H1 (cell line): ENCODE measurements around the gene RAD51B. TPM values are rescaled to one million over a fixed set of nuclear protein-coding genes. Genes with fewer than 3 reads are reported as not detected.
"Not testable (repeated sequence)": the region's sequence is repeated elsewhere in the genome, so short reads cannot be mapped to it uniquely, and the experiment has no call there.

Source experiments
- CTCF ChIA-PET: fragments of 300-600 bp; sonication (Branson Sonifier 250); formaldehyde crosslinking; loops from one replicate; lab custom pipeline; 2021; ENCODE audit not compliant: partially characterized antibody; lab: Charles Lee
- POLR2A ChIA-PET: fragments of 300-600 bp; sonication (Branson Sonifier 250); formaldehyde crosslinking; loops from one replicate; lab custom pipeline; 2021; ENCODE audit warnings: inconsistent platforms; ENCODE audit not compliant: partially characterized antibody; lab: Charles Lee
- DNase-seq, 2 experiments: peaks; one replicate each; pipeline versions ENCODE4 v3.0.0 to v3.0.0-alpha.2; 2010 to 2022; ENCODE audit warnings: low spot score in 2 of 2, low read depth in 1 of 2, mixed read lengths in 1 of 2
- FAIRE-seq: peaks from 2 replicates; lab custom pipeline; 2011; peaks lifted over from hg19 to GRCh38; lab: Jason Lieb, UNC
- H2AFZ ChIP-seq: 2 replicates; pipeline ENCODE4 v1.8.1; 2012; ENCODE audit warnings: low read length, inconsistent platforms
- H2AK5ac ChIP-seq: 2 replicates; pipeline ENCODE4 v1.6.1; 2013; ENCODE audit warnings: low read depth, low read length
- H2BK120ac ChIP-seq: replicated peaks from 2 replicates; pipeline ENCODE3; 2013; ENCODE audit warnings: low read depth, low read length, inconsistent platforms
- H2BK12ac ChIP-seq: 2 replicates; pipeline ENCODE4 v1.6.1; 2013; ENCODE audit warnings: low read depth, low read length
- H2BK15ac ChIP-seq: 2 replicates; pipeline ENCODE4 v1.6.1; 2013; ENCODE audit warnings: low read length
- H2BK20ac ChIP-seq: 2 replicates; pipeline ENCODE4 v1.6.1; 2013; ENCODE audit warnings: low read length
- H2BK5ac ChIP-seq: 2 replicates; pipeline ENCODE4 v1.6.1; 2013; ENCODE audit warnings: low read depth, low read length
- H3K14ac ChIP-seq: 2 replicates; pipeline ENCODE4 v1.6.1; 2013; ENCODE audit warnings: inconsistent platforms; ENCODE audit not compliant: insufficient read length
- H3K18ac ChIP-seq: 2 replicates; pipeline ENCODE4 v1.6.1; 2013; ENCODE audit warnings: low read length; ENCODE audit errors: extremely low read depth
- H3K23ac ChIP-seq: 2 replicates; pipeline ENCODE4 v1.6.1; 2013; ENCODE audit warnings: inconsistent platforms; ENCODE audit not compliant: insufficient read length
- H3K23me2 ChIP-seq: 2 replicates; pipeline ENCODE4 v1.6.1; 2013; ENCODE audit warnings: low read depth, low read length
- H3K27ac ChIP-seq: 2 replicates; pipeline ENCODE4 v1.6.1; 2011; ENCODE audit warnings: low read depth, low read length, inconsistent platforms
- H3K27me3 ChIP-seq, 4 experiments: replicated peaks in 1 of 4; 1 replicate in 1 of 4; 2 replicates in 3 of 4; pipeline versions ENCODE4 v1.6.1 to v1.8.1; 2011 to 2013; ENCODE audit warnings: low read length in 3 of 4, mild to moderate bottlenecking in 3 of 4, inconsistent platforms in 2 of 4, mixed read lengths in 2 of 4, moderate library complexity in 1 of 4; ENCODE audit not compliant: control insufficient read depth in 3 of 4, insufficient read depth in 3 of 4; ENCODE audit errors: extremely low read depth in 1 of 4
- H3K36me3 ChIP-seq, 4 experiments: 2 replicates each; pipeline versions ENCODE4 v1.6.1 to v1.8.1; 2011 to 2013; ENCODE audit warnings: mild to moderate bottlenecking in 4 of 4, low read length in 3 of 4, moderate library complexity in 2 of 4, control low read depth in 1 of 4, inconsistent platforms in 1 of 4; ENCODE audit not compliant: insufficient read depth in 4 of 4, control insufficient read depth in 2 of 4
- H3K4ac ChIP-seq: replicated peaks from 2 replicates; pipeline ENCODE3; 2013; ENCODE audit warnings: low read length, low read depth, mixed read lengths, inconsistent platforms; ENCODE audit not compliant: insufficient read length
- H3K4me1 ChIP-seq, 4 experiments: replicated peaks in 1 of 4; 1 replicate in 1 of 4; 2 replicates in 3 of 4; pipeline versions ENCODE4 v1.6.1 to v1.8.1; 2011 to 2013; ENCODE audit warnings: low read length in 3 of 4, inconsistent platforms in 2 of 4, mixed read lengths in 1 of 4; ENCODE audit not compliant: insufficient read depth in 4 of 4, control insufficient read depth in 3 of 4
- H3K4me2 ChIP-seq, 2 experiments: 2 replicates each; pipeline versions ENCODE4 v1.6.1 to v1.8.1; 2011 to 2013; ENCODE audit warnings: low read depth in 2 of 2, low read length in 2 of 2, control low read depth in 1 of 2, inconsistent platforms in 1 of 2, mild to moderate bottlenecking in 1 of 2; ENCODE audit not compliant: insufficient read depth in 1 of 2
- H3K4me3 ChIP-seq, 4 experiments: fragments of 200-600, 300-600 bp in 1 of 4; sonication (generic), shearing (Covaris generic), sonication (Bioruptor Twin) in 1 of 4; 2 replicates each; pipeline versions ENCODE4 v1.5.1 to v1.8.1; 2011 to 2016; ENCODE audit warnings: low read length in 4 of 4, low read depth in 3 of 4, control low read depth in 2 of 4, inconsistent platforms in 2 of 4, mild to moderate bottlenecking in 2 of 4, mixed read lengths in 1 of 4, moderate library complexity in 1 of 4; ENCODE audit not compliant: insufficient read depth in 2 of 4; ENCODE audit errors: extremely low read depth in 1 of 4
- H3K56ac ChIP-seq: replicated peaks from 2 replicates; pipeline ENCODE3; 2013; ENCODE audit warnings: low read depth, mild to moderate bottlenecking, mixed read lengths, low read length, inconsistent platforms; ENCODE audit not compliant: insufficient read length
- H3K79me1 ChIP-seq: 2 replicates; pipeline ENCODE4 v1.6.1; 2013; ENCODE audit warnings: low read depth, low read length, control low read depth
- H3K79me2 ChIP-seq, 2 experiments: 2 replicates each; pipeline versions ENCODE4 v1.6.1 to v1.8.1; 2012 to 2013; ENCODE audit warnings: low read length in 2 of 2, mild to moderate bottlenecking in 2 of 2, inconsistent platforms in 1 of 2; ENCODE audit not compliant: insufficient read depth in 2 of 2, control insufficient read depth in 1 of 2
- H3K9ac ChIP-seq, 4 experiments: replicated peaks in 1 of 4; 1 replicate in 1 of 4; 2 replicates in 3 of 4; pipeline versions ENCODE4 v1.6.1 to v1.8.1; 2011 to 2013; ENCODE audit warnings: low read depth in 3 of 4, low read length in 3 of 4, control low read depth in 2 of 4, mild to moderate bottlenecking in 2 of 4, moderate library complexity in 2 of 4, inconsistent platforms in 1 of 4; ENCODE audit errors: extremely low read depth in 1 of 4
- H3K9me3 ChIP-seq, 2 experiments: 2 replicates each; pipeline versions ENCODE4 v1.6.1 to v1.8.1; 2012 to 2013; ENCODE audit warnings: mild to moderate bottlenecking in 2 of 2, moderate library complexity in 2 of 2, control low read depth in 1 of 2, inconsistent platforms in 1 of 2, low read depth in 1 of 2, low read length in 1 of 2, mixed read lengths in 1 of 2; ENCODE audit not compliant: insufficient read depth in 2 of 2
- H4K20me1 ChIP-seq, 2 experiments: replicated peaks in 1 of 2; 2 replicates each; pipeline versions ENCODE3 to v1.8.1; 2011 to 2013; ENCODE audit warnings: inconsistent platforms in 2 of 2, low read length in 2 of 2, mild to moderate bottlenecking in 1 of 2; ENCODE audit not compliant: insufficient read depth in 2 of 2, control insufficient read depth in 1 of 2
- H4K5ac ChIP-seq: 2 replicates; pipeline ENCODE4 v1.6.1; 2013; ENCODE audit warnings: low read length, low read depth, mixed read lengths, inconsistent platforms; ENCODE audit not compliant: insufficient read length
- H4K8ac ChIP-seq: 2 replicates; pipeline ENCODE4 v1.8.0; 2013; ENCODE audit warnings: mild to moderate bottlenecking, moderate library complexity, low read length, inconsistent platforms; ENCODE audit not compliant: insufficient read depth; ENCODE audit errors: extremely low read depth
- H4K91ac ChIP-seq: replicated peaks from 2 replicates; pipeline ENCODE3; 2013; ENCODE audit warnings: low read length, mixed read lengths, inconsistent platforms; ENCODE audit not compliant: insufficient read length
- RAD21 ChIP-seq, 2 experiments: IDR thresholded peaks in 1 of 2; conservative IDR thresholded peaks in 1 of 2; 2 replicates each; pipeline ENCODE4 v1.6.1; 2011; ENCODE audit warnings: low read depth in 2 of 2, low read length in 2 of 2, improper control_type of control experiment in 1 of 2, inconsistent platforms in 1 of 2, mild to moderate bottlenecking in 1 of 2, moderate library complexity in 1 of 2
- WGBS, 2 experiments: shearing (Covaris generic) in 1 of 2; methylation state at CpG; one replicate each; pipeline versions ENCODE4 v1.1.6 to v1.1.7; 2013 to 2015; ENCODE audit warnings: low lambda C conversion rate in 2 of 2, mixed read lengths in 2 of 2, inconsistent platforms in 1 of 2, low coverage in 1 of 2, missing lambda C conversion rate in 1 of 2; ENCODE audit not compliant: insufficient replicate concordance in 2 of 2, insufficient coverage in 1 of 2, insufficient read length in 1 of 2; ENCODE audit errors: extremely low coverage in 1 of 2, missing lambda C conversion rate in 1 of 2; 5-methylcytosine and 5-hydroxymethylcytosine counted together
- polyA plus RNA-seq, 7 experiments: library from polyadenylated mRNA; depleted of rRNA in 3 of 7; stranded (reverse) in 5 of 7; unstranded in 2 of 7; fragments of >200 nt in 5 of 7; fragments of 200-250 nt in 2 of 7; gene quantifications; 1 replicate in 5 of 7; 2 replicates in 1 of 7; 4 replicates in 1 of 7; pipeline versions ENCODE4 v1.2.1 to v1.2.3, GENCODE V29; 2011 to 2013; ENCODE audit warnings: missing spikeins in 2 of 7, mixed read lengths in 2 of 7
- total RNA-seq: library from RNA; stranded (reverse); fragmentation: NEBNext Ultra II Directional; extraction: Animal tissue kit (Norgen Biotek cat#: 25700); gene quantifications from 2 replicates; pipeline ENCODE4 v1.2.1, GENCODE V29; 2021
- TF ChIP-seq, protein P1 (sequence below), 3 experiments: IDR thresholded peaks; 1 replicate in 2 of 3; 2 replicates in 1 of 3; pipeline versions ENCODE4 v1.5.1 to v1.6.1; 2011; ENCODE audit warnings: low read length in 3 of 3, mild to moderate bottlenecking in 3 of 3, inconsistent platforms in 2 of 3, low read depth in 1 of 3, moderate library complexity in 1 of 3; ENCODE audit not compliant: insufficient read depth in 1 of 3; ENCODE audit errors: control extremely low read depth in 1 of 3

RAD51B gene
- total and polyA plus RNA-seq, 2 of the 8 experiments (the other 6 are each of a cell fraction or from before 2014, with no cell fraction given), result 3.9 to 14.9 TPM

DNA sequence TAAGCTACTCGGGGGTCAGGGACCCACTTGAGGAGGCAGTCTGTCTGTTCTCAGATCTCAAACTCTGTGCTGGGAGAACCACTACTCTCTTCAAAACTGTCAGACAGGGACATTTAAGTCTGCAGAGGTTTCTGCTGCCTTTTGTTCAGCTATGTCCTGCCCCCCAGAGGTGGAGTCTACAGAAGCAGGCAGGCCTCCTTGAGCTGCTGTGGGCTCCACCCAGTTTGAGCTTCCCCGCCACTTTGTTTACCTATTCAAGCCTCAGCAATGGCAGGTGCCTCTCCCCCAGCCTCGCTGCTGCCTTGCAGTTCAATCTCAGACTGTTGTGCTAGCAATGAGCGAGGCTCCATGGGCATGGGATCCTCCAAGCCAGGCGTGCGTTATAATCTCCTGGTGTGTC is 614.6 kb downstream of the RAD51B start:
- H3K56ac ChIP-seq, H2BK12ac ChIP-seq, H2BK20ac ChIP-seq, H2BK120ac ChIP-seq, H3K79me2 ChIP-seq, H3K27me3 ChIP-seq, H4K5ac ChIP-seq, H3K36me3 ChIP-seq, H2AFZ ChIP-seq, H3K79me1 ChIP-seq, H3K4me1 ChIP-seq, FAIRE-seq, H3K9ac ChIP-seq, H4K91ac ChIP-seq, H2BK5ac ChIP-seq, H3K18ac ChIP-seq, H3K4me2 ChIP-seq, H3K23me2 ChIP-seq, H2BK15ac ChIP-seq, H3K23ac ChIP-seq, H3K9me3 ChIP-seq, H3K4ac ChIP-seq, H3K4me3 ChIP-seq, H4K20me1 ChIP-seq, H3K14ac ChIP-seq, H4K8ac ChIP-seq, H3K27ac ChIP-seq, H2AK5ac ChIP-seq, DNase-seq: not testable (repeated sequence)
- 70% methylated on average over 5 of the region's 6 CpGs; no CpG with 5 or more reads in 1 of the 2 experiments for WGBS, 2 experiments
- TF ChIP-seq, protein P1, sequence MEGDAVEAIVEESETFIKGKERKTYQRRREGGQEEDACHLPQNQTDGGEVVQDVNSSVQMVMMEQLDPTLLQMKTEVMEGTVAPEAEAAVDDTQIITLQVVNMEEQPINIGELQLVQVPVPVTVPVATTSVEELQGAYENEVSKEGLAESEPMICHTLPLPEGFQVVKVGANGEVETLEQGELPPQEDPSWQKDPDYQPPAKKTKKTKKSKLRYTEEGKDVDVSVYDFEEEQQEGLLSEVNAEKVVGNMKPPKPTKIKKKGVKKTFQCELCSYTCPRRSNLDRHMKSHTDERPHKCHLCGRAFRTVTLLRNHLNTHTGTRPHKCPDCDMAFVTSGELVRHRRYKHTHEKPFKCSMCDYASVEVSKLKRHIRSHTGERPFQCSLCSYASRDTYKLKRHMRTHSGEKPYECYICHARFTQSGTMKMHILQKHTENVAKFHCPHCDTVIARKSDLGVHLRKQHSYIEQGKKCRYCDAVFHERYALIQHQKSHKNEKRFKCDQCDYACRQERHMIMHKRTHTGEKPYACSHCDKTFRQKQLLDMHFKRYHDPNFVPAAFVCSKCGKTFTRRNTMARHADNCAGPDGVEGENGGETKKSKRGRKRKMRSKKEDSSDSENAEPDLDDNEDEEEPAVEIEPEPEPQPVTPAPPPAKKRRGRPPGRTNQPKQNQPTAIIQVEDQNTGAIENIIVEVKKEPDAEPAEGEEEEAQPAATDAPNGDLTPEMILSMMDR (IDR thresholded peaks at IDR 0.05; ENCODE audit: control extremely low read depth in 1 of 3, insufficient read depth in 1 of 3, low read depth in 1 of 3, low read length in 3 of 3), result peak in 1 of 3 experiments; percentile 3; a peak in 1 of 4 replicates
- TF ChIP-seq RAD21 (IDR thresholded peaks at IDR 0.05 in 1 of 2, conservative IDR thresholded peaks at IDR 0.05 in 1 of 2; ENCODE audit: low read depth in 2 of 2, low read length in 2 of 2), result peak in 1 of 2 experiments; percentile 17; a peak in 1 of 4 replicates
- POLR2A ChIA-PET, result interaction anchor here (1.2 kb wide), 1 partner anchor 15 kb away, joined by 3 read pairs; no protein-coding TSS in a partner anchor
- CTCF ChIA-PET, result interaction anchor here (0.6 to 1.3 kb wide), 6 partner anchors 9 to 221 kb away, joined by 3 to 5 read pairs (median 3); no protein-coding TSS in a partner anchor
